Fibroblast of villous mesenchyme (primary cell): ENCODE results near the gene CACNA1C. TPM values are rescaled to one million over a fixed set of nuclear protein-coding genes. Genes with fewer than 3 reads are reported as not detected.
"Not testable (repeated sequence)": the region's sequence is repeated elsewhere in the genome, so short reads cannot be mapped to it uniquely, and the experiment has no call there.

ENCODE experiments used
- DNase-seq: peaks from one replicate; pipeline ENCODE4 v3.0.0-alpha.2; 2010; ENCODE audit warnings: low read depth
- H3K4me3 ChIP-seq: 2 replicates; pipeline ENCODE4 v1.5.1; 2011; ENCODE audit warnings: low read depth, mild to moderate bottlenecking, low read length
- CTCF ChIP-seq: IDR thresholded peaks from 2 replicates; pipeline ENCODE4 v1.5.1; 2012; ENCODE audit warnings: low read depth, mild to moderate bottlenecking, low read length; ENCODE audit not compliant: insufficient read depth
- total RNA-seq: library from RNA; depleted of rRNA; stranded (reverse); fragments of >200 nt; gene quantifications from 2 replicates; pipeline ENCODE4 v1.2.3, GENCODE V29; 2012

The CACNA1C gene
- total RNA-seq, 1 donor, result 11.7 TPM

GRCh38 chr12:2488131-2488530 is 435.3 kb downstream of the CACNA1C start:
- no peak for TF ChIP-seq CTCF
- DNase-seq, result no peak
- no peak overlapping the region for H3K4me3 ChIP-seq

- TF ChIP-seq CTCF, result no peak
- DNase-seq, result no peak
- no peak overlapping the region for H3K4me3 ChIP-seq
Observed at GRCh38 chr12:2488596-2488995, 435.8 kb downstream of the CACNA1C start.

GRCh38 chr12:2489275-2489674 is 436.5 kb downstream of the CACNA1C start:
- no peak for TF ChIP-seq CTCF
- no peak overlapping the region for H3K4me3 ChIP-seq
- no peak for DNase-seq

GRCh38 chr12:2490831-2491230 is 438.0 kb downstream of the CACNA1C start:
- DNase-seq, result no peak
- TF ChIP-seq CTCF, result no peak
- H3K4me3 ChIP-seq, result no peak overlapping the region

- not testable (repeated sequence) for DNase-seq, H3K4me3 ChIP-seq
Observed at GRCh38 chr12:2491349-2491748, 438.6 kb downstream of the CACNA1C start.

GRCh38 chr12:2492236-2492635 is 439.4 kb downstream of the CACNA1C start:
- no peak overlapping the region for H3K4me3 ChIP-seq
- TF ChIP-seq CTCF, result no peak
- no peak for DNase-seq

- DNase-seq, result no peak
- H3K4me3 ChIP-seq, result no peak overlapping the region
- TF ChIP-seq CTCF, result no peak
Observed at GRCh38 chr12:2493086-2493485, 440.3 kb downstream of the CACNA1C start.
